Measurements from ENCODE around the gene KDM2B.

- no peak for TF ChIP-seq CTCF (IDR thresholded peaks at IDR 0.05; ENCODE audit: borderline replicate concordance, extremely low read depth, low read length, poor library complexity, severe bottlenecking)
- no peak for TF ChIP-seq EZH2 (IDR thresholded peaks at IDR 0.05; ENCODE audit: borderline replicate concordance, low read depth, low read length, severe bottlenecking)
Measured at GRCh38 chr12:121570467-121571283, 10.1 kb downstream of the KDM2B start.
